ENCODE measurements around the gene RALB.
"Not testable (repeated sequence)": the region's sequence is repeated elsewhere in the genome, so short reads cannot be mapped to it uniquely, and the experiment has no call there.

The RALB gene

GRCh38 chr2:120256651-120257000, 4.0 kb downstream of the RALB start:
- no peak overlapping the region for H3K4me3 ChIP-seq (ENCODE audit: low read length)
- TF ChIP-seq CTCF (IDR thresholded peaks at IDR 0.05; ENCODE audit: insufficient read depth, low read depth, low read length, missing control alignments), result no peak
- DNase-seq (ENCODE audit: low read depth), result no peak

- TF ChIP-seq CTCF (IDR thresholded peaks at IDR 0.05; ENCODE audit: insufficient read depth, low read depth, low read length, missing control alignments), result no peak
- DNase-seq (ENCODE audit: low read depth), result no peak
- no peak overlapping the region for H3K4me3 ChIP-seq (ENCODE audit: low read length)
Measured at GRCh38 chr2:120257522-120257921, 4.9 kb downstream of the RALB start.

GRCh38 chr2:120258196-120258595, 5.5 kb downstream of the RALB start:
- no peak overlapping the region for H3K4me3 ChIP-seq (ENCODE audit: low read length)
- TF ChIP-seq CTCF (IDR thresholded peaks at IDR 0.05; ENCODE audit: insufficient read depth, low read depth, low read length, missing control alignments), result no peak
- no peak for DNase-seq (ENCODE audit: low read depth)

GRCh38 chr2:120259939-120260338, 7.3 kb downstream of the RALB start:
- H3K4me3 ChIP-seq (ENCODE audit: low read length); DNase-seq (ENCODE audit: low read depth): not testable (repeated sequence)

GRCh38 chr2:120260736-120261135, 8.1 kb downstream of the RALB start:
- no peak for TF ChIP-seq CTCF (IDR thresholded peaks at IDR 0.05; ENCODE audit: insufficient read depth, low read depth, low read length, missing control alignments)
- DNase-seq (ENCODE audit: low read depth), result no peak
- no peak overlapping the region for H3K4me3 ChIP-seq (ENCODE audit: low read length)

GRCh38 chr2:120261387-120262006, 8.8 kb downstream of the RALB start:
- no peak for DNase-seq (ENCODE audit: low read depth)
- TF ChIP-seq CTCF (IDR thresholded peaks at IDR 0.05; ENCODE audit: insufficient read depth, low read depth, low read length, missing control alignments), result no peak
- H3K4me3 ChIP-seq (ENCODE audit: low read length), result no peak overlapping the region

GRCh38 chr2:120262150-120262549, 9.5 kb downstream of the RALB start:
- DNase-seq (ENCODE audit: low read depth), result peak; percentile 32
- TF ChIP-seq CTCF (IDR thresholded peaks at IDR 0.05; ENCODE audit: insufficient read depth, low read depth, low read length, missing control alignments), result no peak
- H3K4me3 ChIP-seq (ENCODE audit: low read length), result no peak overlapping the region

Measured in epithelial cell of esophagus (primary cell).